PC-9 (cell line): Measurements from ENCODE around the gene OR52N5.

Experiments used
- CTCF ChIP-seq: fragments of 200-600 bp; sonication (generic); conservative IDR thresholded peaks from 2 replicates; pipeline ENCODE4 v1.6.1; 2017; ENCODE audit warnings: mixed run types, antibody characterized with exemption, mild to moderate bottlenecking, moderate library complexity
- EZH2 ChIP-seq: fragments of 200-600 bp; sonication (generic); IDR thresholded peaks from 2 replicates; pipeline ENCODE4 v1.8.0; 2017; ENCODE audit warnings: antibody characterized with exemption, low read depth

GRCh38 chr11:5753943-5754342 is 29.2 kb downstream of the OR52N5 start, which contains the start of gene OR52N4:
- TF ChIP-seq CTCF (no peak), EZH2 (no peak)
